Measurements from ENCODE around the gene RPL32. TPM values are rescaled to one million over a fixed set of nuclear protein-coding genes. Genes with fewer than 3 reads are reported as not detected.

RPL32 gene
- total and polyA plus RNA-seq, 4 donors, result 1,163 to 3,171 (median 1,500) TPM

GRCh38 chr3:12831301-12831866 is 10.0 kb downstream of the RPL32 start:
- Histone ChIP-seq H3K9me3 (ENCODE audit: control insufficient read depth in 4 of 4, insufficient read depth in 3 of 4, low read length in 3 of 4) (no peaks in the 10 kb centered on the region), H3K27ac (ENCODE audit: low read depth in 1 of 2, low read length in 1 of 2) (no peak overlapping the region), H3K4me1 (ENCODE audit: control insufficient read depth in 5 of 5, insufficient read depth in 5 of 5, low read length in 5 of 5) (no peaks in the 10 kb centered on the region), H3K9ac (ENCODE audit: insufficient read depth in 1 of 2, low read length in 2 of 2) (no peak overlapping the region), H3K4me3 (no peak overlapping the region), H3K36me3 (ENCODE audit: control insufficient read depth in 4 of 4, insufficient read depth in 4 of 4, low read length in 4 of 4) (peaks cover 26 to 37% (median 32%) of the 10 kb centered on the region in 4 donors), H3K27me3 (ENCODE audit: control insufficient read depth in 3 of 3, insufficient read depth in 3 of 3, low read length in 2 of 3) (no peaks in the 10 kb centered on the region)
- no peak for DNase-seq
- 82% methylated on average over 5 of the region's 5 CpGs for WGBS, 2 donors
- TF ChIP-seq CTCF (IDR thresholded peaks at IDR 0.05; ENCODE audit: control extremely low read depth, extremely low read depth), result no peak
- ATAC-seq (ENCODE audit: insufficient read depth, low FRiP score), result no peak

DNA sequence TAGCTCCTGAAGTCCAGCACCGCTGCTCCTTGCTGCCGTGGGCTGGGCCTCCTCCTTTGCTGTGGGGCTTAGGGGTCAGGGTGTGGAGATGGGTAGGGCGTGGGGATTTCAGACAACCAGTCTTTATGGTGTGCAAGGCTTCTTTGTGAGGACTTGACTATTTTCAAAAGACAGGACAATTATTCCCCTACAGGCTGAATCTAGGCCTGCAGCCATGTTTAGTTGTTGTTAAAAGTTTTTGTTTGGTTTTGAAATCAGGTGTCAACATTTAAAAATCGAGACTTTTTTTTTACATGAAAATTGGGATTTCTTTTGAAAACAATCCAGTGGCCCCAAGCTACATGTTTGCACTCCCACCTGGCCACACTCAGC is 10.6 kb downstream of the RPL32 start:
- 91 to 96% methylated on average over 4 of the region's 4 CpGs for WGBS, 2 donors
- Histone ChIP-seq H3K27ac (ENCODE audit: low read depth in 1 of 2, low read length in 1 of 2) (no peak overlapping the region), H3K9ac (ENCODE audit: insufficient read depth in 1 of 2, low read length in 2 of 2) (no peak overlapping the region), H3K36me3 (ENCODE audit: control insufficient read depth in 4 of 4, insufficient read depth in 4 of 4, low read length in 4 of 4) (peaks cover 20 to 40% (median 29%) of the 10 kb centered on the region in 4 donors), H3K4me3 (no peak overlapping the region), H3K27me3 (ENCODE audit: control insufficient read depth in 3 of 3, insufficient read depth in 3 of 3, low read length in 2 of 3) (no peaks in the 10 kb centered on the region), H3K4me1 (ENCODE audit: control insufficient read depth in 5 of 5, insufficient read depth in 5 of 5, low read length in 5 of 5) (no peaks in the 10 kb centered on the region), H3K9me3 (ENCODE audit: control insufficient read depth in 4 of 4, insufficient read depth in 3 of 4, low read length in 3 of 4) (no peaks in the 10 kb centered on the region)
- TF ChIP-seq CTCF (IDR thresholded peaks at IDR 0.05; ENCODE audit: control extremely low read depth, extremely low read depth), result no peak
- DNase-seq (no peak), ATAC-seq (ENCODE audit: insufficient read depth, low FRiP score) (no peak)

DNA sequence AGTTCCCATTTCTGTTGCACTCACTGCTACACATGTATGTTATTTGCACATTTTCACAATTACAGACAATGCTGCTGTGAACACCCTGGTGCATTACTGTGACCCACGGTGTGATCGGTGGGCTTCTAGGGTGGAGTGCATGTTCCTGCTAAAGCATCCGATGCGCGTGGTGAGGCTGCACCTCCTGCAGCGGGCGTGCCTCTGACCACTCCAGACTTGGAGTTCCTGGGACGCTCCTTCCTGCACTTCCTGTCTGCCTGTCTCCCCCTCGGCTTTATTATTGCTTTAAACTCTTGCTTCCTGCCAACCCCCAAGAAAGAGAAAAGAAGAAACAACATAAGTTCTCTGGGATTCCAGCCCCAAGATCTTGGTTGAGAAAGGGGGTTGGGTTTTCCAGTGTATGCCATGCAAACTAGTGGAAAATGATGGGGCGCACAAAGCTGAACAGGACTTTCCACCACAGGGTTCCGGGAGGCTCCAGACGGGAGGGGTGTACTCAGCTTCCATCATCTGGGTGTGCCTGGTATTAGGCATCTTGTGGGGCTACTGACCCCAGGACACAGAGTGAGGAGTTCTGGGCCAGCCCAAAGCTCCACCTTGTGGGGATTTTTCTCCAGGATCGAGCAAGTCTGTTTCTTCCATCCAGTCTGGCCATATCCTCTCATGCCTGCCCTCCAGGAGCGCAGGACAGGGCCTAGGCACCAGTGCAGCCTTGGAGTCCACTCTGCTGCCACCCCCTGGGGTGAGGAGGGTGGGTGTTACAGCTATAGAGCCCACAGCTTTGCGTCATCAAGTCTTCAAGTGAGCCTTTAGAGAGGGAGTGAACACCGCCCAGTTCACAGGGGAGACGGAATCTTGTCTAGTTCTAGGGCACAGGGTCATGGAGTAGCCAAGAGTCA is 11.2 kb downstream of the RPL32 start:
- no peaks in the 10 kb centered on the region for H3K27me3 ChIP-seq (ENCODE audit: control insufficient read depth in 3 of 3, insufficient read depth in 3 of 3, low read length in 2 of 3)
- ATAC-seq (ENCODE audit: insufficient read depth, low FRiP score), result no peak
- H3K9me3 ChIP-seq (ENCODE audit: control insufficient read depth in 4 of 4, insufficient read depth in 3 of 4, low read length in 3 of 4), result no peaks in the 10 kb centered on the region
- H3K4me1 ChIP-seq (ENCODE audit: control insufficient read depth in 5 of 5, insufficient read depth in 5 of 5, low read length in 5 of 5), result no peaks in the 10 kb centered on the region
- no peak for DNase-seq
- no peak overlapping the region for H3K4me3 ChIP-seq
- H3K27ac ChIP-seq (ENCODE audit: low read depth in 1 of 2, low read length in 1 of 2), result no peak overlapping the region
- WGBS, 2 donors, result 75 to 78% methylated on average over 17 of the region's 17 CpGs
- H3K9ac ChIP-seq (ENCODE audit: insufficient read depth in 1 of 2, low read length in 2 of 2), result no peak overlapping the region
- peaks cover 15 to 36% (median 25%) of the 10 kb centered on the region in 4 donors for H3K36me3 ChIP-seq (ENCODE audit: control insufficient read depth in 4 of 4, insufficient read depth in 4 of 4, low read length in 4 of 4)
- TF ChIP-seq CTCF (IDR thresholded peaks at IDR 0.05; ENCODE audit: control extremely low read depth, extremely low read depth), result no peak

Measured in lung (tissue), 12 donors.